GM12873 (cell line): ENCODE measurements around the gene FRMPD3.
A peak's percentile ranks its signal among the peaks of the same experiment; 100 is the strongest.

Experiments used
- TF ChIP-seq, protein P1 (sequence below): IDR thresholded peaks from 2 replicates; pipeline ENCODE4 v1.5.1; 2012; ENCODE audit warnings: low read depth, mild to moderate bottlenecking, moderate library complexity, low read length, control low read depth; ENCODE audit not compliant: insufficient read depth; ENCODE audit errors: missing control alignments

The FRMPD3 gene

GRCh38 chrX:107445146-107445545, 4.3 kb upstream of the FRMPD3 start:
- TF ChIP-seq, protein P1, sequence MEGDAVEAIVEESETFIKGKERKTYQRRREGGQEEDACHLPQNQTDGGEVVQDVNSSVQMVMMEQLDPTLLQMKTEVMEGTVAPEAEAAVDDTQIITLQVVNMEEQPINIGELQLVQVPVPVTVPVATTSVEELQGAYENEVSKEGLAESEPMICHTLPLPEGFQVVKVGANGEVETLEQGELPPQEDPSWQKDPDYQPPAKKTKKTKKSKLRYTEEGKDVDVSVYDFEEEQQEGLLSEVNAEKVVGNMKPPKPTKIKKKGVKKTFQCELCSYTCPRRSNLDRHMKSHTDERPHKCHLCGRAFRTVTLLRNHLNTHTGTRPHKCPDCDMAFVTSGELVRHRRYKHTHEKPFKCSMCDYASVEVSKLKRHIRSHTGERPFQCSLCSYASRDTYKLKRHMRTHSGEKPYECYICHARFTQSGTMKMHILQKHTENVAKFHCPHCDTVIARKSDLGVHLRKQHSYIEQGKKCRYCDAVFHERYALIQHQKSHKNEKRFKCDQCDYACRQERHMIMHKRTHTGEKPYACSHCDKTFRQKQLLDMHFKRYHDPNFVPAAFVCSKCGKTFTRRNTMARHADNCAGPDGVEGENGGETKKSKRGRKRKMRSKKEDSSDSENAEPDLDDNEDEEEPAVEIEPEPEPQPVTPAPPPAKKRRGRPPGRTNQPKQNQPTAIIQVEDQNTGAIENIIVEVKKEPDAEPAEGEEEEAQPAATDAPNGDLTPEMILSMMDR, result no peak

- TF ChIP-seq, protein P1, result no peak
Observed at GRCh38 chrX:107445631-107446030, 3.8 kb upstream of the FRMPD3 start.

GRCh38 chrX:107447642-107448041, 1.8 kb upstream of the FRMPD3 start:
- TF ChIP-seq, protein P1, result no peak

DNA sequence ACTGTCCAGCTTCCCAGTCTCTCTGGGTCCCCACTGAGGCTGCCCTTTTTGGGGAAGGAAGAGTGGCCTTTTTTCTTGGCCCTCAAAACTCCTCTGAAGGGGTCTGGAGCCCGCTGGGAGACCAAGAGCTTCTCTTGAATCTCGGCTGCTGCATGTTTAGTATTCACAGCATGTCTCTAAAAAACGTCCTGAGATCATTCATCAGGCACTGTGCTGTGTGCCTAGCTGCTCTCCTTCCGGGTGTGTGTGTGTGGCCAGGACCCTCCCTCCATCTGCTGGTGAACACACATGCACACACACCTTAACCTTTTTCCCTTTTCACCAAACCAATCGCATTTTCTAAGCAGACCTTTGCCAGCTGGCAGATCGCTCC, 841 bp upstream of the FRMPD3 start:
- TF ChIP-seq, protein P1, result no peak

GRCh38 chrX:107450823-107451509, 1.5 kb downstream of the FRMPD3 start:
- TF ChIP-seq, protein P1, result peak; percentile 25

DNA sequence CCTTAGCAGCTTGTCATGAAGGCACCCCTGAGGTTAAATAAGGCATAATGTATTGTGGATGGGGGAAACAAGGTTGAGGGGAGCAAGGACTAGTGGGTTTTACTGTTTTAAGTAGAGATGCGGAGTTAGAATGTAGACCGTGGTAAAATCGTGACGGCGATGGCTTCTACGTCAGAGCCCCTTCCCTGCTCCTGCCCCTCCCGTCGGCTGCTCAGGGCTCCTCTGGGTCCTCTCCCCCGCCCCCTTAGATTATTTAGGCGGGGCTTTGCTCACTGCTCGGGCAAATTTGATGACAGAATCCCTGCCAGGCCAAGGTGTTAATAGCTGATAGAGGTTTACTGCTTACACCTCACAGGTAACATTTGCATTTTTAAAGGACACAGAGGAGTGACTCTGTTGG, 2.3 kb downstream of the FRMPD3 start:
- TF ChIP-seq, protein P1, result no peak

GRCh38 chrX:107452581-107452980, 3.1 kb downstream of the FRMPD3 start:
- TF ChIP-seq, protein P1, result no peak
